ENCODE measurements around the gene KDM1B. TPM values are rescaled to one million over a fixed set of nuclear protein-coding genes. Genes with fewer than 3 reads are reported as not detected.
"Not testable (repeated sequence)": the region's sequence is repeated elsewhere in the genome, so short reads cannot be mapped to it uniquely, and the experiment has no call there.

KDM1B gene
- total and polyA plus RNA-seq, 2 of the 8 experiments (the other 6 are each of a cell fraction or from before 2014, with no cell fraction given) = 3.7 to 7.5 TPM

- H3K4me2 ChIP-seq (ENCODE audit: insufficient read depth in 1 of 2, low read depth in 2 of 2, low read length in 2 of 2); H3K36me3 ChIP-seq (ENCODE audit: control insufficient read depth in 2 of 4, insufficient read depth in 4 of 4, low read length in 3 of 4); H3K4me1 ChIP-seq (replicated peaks in 1 of 4; ENCODE audit: control insufficient read depth in 3 of 4, insufficient read depth in 4 of 4, low read length in 3 of 4); H3K9ac ChIP-seq (replicated peaks in 1 of 4; ENCODE audit: extremely low read depth in 1 of 4, low read depth in 3 of 4, low read length in 3 of 4); H2BK12ac ChIP-seq (ENCODE audit: low read depth, low read length); H2AK5ac ChIP-seq (ENCODE audit: low read depth, low read length); H3K9me3 ChIP-seq (ENCODE audit: insufficient read depth in 2 of 2, low read depth in 1 of 2, low read length in 1 of 2); H4K5ac ChIP-seq (ENCODE audit: insufficient read length, low read depth, low read length); H3K27me3 ChIP-seq (replicated peaks in 1 of 4; ENCODE audit: control insufficient read depth in 3 of 4, extremely low read depth in 1 of 4, insufficient read depth in 3 of 4, low read length in 3 of 4); H3K18ac ChIP-seq (ENCODE audit: extremely low read depth, low read length); H2BK120ac ChIP-seq (replicated peaks; ENCODE audit: low read depth, low read length); H2AFZ ChIP-seq (ENCODE audit: low read length); H4K8ac ChIP-seq (ENCODE audit: extremely low read depth, insufficient read depth, low read length); H3K14ac ChIP-seq (ENCODE audit: insufficient read length); FAIRE-seq; H3K4me3 ChIP-seq (ENCODE audit: extremely low read depth in 1 of 4, insufficient read depth in 2 of 4, low read depth in 3 of 4, low read length in 4 of 4); H3K23ac ChIP-seq (ENCODE audit: insufficient read length); H3K23me2 ChIP-seq (ENCODE audit: low read depth, low read length); DNase-seq (ENCODE audit: low read depth in 1 of 2, low spot score in 2 of 2); H4K20me1 ChIP-seq (replicated peaks in 1 of 2; ENCODE audit: control insufficient read depth in 1 of 2, insufficient read depth in 2 of 2, low read length in 2 of 2); H4K91ac ChIP-seq (replicated peaks; ENCODE audit: insufficient read length, low read length); POLR2A ChIA-PET (ENCODE audit: partially characterized antibody); H3K27ac ChIP-seq (ENCODE audit: low read depth, low read length); CTCF ChIA-PET (ENCODE audit: partially characterized antibody); H3K79me1 ChIP-seq (ENCODE audit: low read depth, low read length); H3K79me2 ChIP-seq (ENCODE audit: control insufficient read depth in 1 of 2, insufficient read depth in 2 of 2, low read length in 2 of 2); H3K56ac ChIP-seq (replicated peaks; ENCODE audit: insufficient read length, low read depth, low read length); H2BK5ac ChIP-seq (ENCODE audit: low read depth, low read length); H2BK15ac ChIP-seq (ENCODE audit: low read length); H2BK20ac ChIP-seq (ENCODE audit: low read length); H3K4ac ChIP-seq (replicated peaks; ENCODE audit: insufficient read length, low read depth, low read length): not testable (repeated sequence)
- WGBS, 2 experiments (ENCODE audit: extremely low coverage in 1 of 2, insufficient coverage in 1 of 2, insufficient read length in 1 of 2, insufficient replicate concordance in 2 of 2, low coverage in 1 of 2, low lambda C conversion rate in 2 of 2, missing lambda C conversion rate in 1 of 2) = 93% methylated on average over 4 of the region's 4 CpGs; no CpG with 5 or more reads in 1 of the 2 experiments
These were observed 21.0 kb downstream of the KDM1B start for GRCh38 chr6:18176198-18176597.
